HG03097 (cell line): ENCODE results near the gene TMEM245.
"Not testable (repeated sequence)": the region's sequence is repeated elsewhere in the genome, so short reads cannot be mapped to it uniquely, and the experiment has no call there.

Source experiments
- ATAC-seq: cut with Tn5 transposase; IDR thresholded peaks from one replicate; pipeline ENCODE4 v1.9.1; 2021; ENCODE audit not compliant: unreplicated experiment, low FRiP score

The TMEM245 gene

DNA sequence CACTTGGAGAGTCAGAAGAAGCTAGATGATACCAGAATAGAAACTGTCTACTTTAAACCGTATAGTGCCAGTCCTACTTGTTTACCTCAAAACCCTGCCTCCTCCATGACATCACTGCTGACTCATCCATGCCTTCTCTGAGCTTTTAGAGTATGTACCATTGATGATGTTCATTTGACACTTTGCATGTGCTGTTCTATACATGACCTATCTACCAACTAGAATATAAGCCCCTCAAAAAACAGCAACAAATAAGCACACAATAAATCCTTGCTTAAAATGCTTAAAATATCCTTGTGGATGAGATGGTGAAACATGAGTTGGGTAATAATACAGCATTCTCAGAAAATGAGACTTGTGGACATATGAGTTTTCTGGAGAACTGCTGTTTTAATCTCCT, 109.0 kb downstream of the TMEM245 start:
- no peak for ATAC-seq

DNA sequence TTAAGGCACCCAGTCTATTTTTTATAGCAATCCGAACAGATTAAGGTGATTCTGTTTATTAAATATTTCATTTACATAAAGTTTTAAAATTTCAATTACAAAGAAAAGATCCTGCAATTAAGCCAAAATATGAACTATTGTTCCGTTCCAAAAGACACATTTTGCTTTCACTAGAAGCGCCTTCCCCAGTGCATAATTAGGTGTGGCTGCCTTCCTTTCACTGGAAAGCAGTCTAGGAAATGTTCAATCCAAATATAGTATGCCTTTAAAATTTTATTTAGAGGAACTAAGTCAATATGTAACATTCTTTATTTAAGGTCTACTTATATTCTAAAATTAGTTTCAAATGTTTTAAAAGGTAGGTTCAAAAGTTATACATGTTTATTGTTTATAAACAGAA, 114.1 kb downstream of the TMEM245 start:
- ATAC-seq, result no peak

DNA sequence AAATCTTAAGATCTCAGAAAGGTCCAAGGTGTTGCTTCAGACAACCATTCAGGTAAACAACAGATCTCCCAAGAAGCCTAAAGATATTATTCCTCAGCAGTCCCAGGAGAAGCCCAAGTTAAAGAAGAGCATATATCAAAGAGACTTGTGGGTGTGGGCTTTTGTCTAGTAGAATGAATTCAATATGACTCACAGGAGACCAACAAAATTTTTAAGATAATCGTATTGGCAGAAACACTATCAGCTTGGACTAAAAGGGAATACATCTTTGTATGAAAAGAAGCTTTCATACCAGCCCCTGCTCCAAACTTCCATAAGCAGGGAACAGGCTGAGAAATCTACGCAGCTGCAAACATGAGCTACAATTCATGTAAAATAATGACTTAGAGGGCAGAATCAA, 116.6 kb downstream of the TMEM245 start:
- no peak for ATAC-seq

DNA sequence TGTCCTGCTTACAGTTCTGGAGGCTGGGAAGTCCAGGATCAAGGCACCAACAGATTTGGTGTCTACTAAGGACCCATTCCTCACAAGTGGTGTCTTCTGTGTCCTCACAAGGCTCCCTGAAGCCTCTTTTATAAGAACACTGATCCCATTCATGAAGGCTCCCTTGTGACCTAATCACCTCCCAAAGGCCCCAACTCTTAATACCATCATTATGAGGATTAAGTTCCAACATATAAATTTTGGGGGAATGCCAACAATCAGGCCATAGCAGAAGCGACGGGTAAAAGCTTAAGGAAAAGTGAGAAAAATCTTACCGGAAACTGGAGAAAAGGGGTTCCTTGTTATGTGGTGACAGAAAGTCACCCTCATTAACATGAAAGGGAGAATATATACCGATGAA, 117.6 kb downstream of the TMEM245 start:
- ATAC-seq, result no peak

DNA sequence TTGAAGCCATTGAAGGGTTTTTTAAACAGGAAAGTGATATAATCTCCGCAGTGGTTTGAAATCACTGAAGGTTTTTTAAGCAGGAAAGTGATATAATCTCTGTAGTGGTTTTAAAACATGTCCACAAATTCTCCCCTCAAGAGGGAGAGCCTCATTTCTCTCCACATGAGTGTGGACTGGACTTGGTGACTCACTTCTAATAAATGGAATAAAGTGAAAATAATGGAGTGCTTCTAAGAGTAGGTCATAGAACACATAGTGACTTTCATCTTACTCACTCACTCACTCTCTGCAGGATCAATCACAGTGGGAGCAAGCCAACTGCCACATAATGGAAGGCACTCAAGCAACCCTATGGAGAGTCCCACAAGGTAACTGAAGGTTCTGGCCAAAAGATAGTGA, 118.5 kb downstream of the TMEM245 start:
- ATAC-seq, result no peak

DNA sequence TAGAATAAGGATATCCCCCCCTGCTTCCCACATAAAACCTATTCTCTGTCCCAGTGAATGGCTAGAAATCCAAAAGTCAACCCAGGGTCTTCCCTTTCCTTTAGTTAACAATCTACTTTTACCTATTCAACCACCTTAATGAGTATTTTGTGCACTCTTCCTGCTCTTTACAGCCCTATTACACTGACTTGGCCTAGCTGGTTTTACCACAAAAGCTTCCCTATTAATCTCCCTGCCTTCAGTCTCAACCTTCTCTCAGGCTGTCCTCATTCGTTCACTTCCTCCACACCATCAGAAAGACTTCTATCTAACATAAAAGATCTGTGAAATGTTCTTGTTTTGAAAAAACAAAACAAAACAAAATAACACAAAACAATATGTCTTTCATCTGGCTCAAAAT, 122.6 kb downstream of the TMEM245 start:
- ATAC-seq, result no peak

DNA sequence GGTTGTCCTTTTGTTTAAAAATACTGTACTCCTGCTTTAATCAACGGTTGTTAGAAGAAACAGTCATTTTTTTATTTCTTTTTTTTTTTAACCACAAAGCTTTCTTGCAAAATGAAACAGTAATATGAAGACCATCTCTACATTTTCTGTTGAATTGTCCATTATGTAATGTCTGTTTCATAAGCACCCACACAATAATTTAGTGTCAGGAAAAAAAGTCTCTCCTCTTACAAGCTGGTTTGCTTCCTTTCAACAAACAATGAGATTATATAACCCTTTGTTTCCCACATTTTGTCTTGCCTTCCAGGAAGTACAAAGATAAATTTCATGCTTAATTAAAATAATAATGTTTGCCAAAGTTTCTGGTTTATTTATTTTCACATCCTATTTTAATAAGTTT, 123.1 kb downstream of the TMEM245 start:
- no peak for ATAC-seq

DNA sequence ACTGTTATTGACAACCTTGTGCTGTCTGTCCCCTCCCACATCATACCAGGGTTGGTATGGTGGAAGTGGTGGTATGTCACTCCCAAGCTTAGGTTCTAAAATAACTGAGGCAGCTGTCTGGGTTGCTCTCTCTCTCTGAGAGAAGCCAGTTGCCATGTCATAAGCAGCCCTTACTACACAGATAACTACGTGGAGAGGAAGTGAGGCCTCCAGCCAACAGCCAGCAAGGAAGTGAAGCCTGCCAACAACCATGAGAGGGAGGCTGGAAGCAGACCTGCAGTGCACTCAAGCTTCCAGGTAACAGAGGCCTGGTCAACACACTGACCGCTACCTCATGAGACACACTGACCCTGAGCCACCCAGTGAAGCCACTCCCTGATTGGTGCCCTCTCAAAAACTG, 125.1 kb downstream of the TMEM245 start:
- ATAC-seq, result peak; percentile 62

DNA sequence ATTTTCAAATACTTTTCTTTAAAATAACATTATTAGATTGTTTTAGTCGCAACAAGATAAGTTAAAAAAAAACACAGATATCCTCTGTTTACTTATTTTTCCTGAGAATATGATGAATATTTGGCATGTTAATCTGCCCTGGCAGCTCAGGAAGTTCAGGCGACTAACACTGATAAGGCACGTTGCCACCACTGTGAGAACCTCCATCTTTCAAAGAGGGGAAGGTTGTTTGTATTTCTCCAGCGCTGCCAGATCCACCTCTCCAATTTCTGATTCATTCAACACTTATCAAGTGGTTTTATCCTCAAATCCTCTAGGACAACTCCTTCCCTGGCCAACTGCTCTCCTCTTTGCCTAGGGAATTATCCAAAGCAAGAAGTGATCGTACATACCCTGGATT, 128.3 kb downstream of the TMEM245 start:
- no peak for ATAC-seq

DNA sequence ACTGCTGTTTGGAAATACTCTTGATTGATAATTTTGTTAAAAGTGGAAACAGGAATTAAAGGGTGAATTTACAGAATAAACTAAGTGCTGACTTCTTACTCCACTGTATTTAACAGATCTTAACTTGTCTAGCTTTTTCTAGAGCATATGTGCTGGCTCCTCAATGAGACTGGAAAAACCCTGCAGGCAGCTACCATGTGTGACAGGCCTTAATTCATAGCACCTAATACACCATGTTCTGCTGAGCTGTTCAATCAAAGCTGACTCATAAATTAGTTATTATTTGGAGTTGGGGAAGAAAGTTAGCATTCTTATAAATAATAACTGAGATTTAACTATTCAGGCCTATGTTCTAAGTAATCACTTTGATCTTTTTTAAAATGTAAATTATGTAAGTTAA, 135.9 kb downstream of the TMEM245 start:
- ATAC-seq, result no peak

DNA sequence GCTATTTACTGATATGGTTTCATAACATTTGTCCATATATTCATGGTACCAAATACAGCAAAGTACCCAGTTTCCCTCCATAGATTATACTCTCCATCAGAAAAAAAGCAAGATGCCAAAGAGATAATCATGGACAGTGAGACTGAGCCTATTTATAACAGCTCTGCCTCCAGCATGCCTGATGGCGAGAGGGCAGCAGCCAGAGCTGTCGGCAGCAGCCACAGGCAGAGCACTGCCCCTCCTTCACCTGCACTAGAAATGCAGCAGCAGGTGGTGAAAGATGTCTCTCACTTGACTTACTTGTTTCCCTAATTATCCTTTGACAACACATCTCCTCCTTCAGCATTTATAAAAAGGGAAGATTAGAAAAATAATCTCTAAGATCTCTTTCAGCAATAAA, 138.9 kb downstream of the TMEM245 start:
- ATAC-seq, result no peak

DNA sequence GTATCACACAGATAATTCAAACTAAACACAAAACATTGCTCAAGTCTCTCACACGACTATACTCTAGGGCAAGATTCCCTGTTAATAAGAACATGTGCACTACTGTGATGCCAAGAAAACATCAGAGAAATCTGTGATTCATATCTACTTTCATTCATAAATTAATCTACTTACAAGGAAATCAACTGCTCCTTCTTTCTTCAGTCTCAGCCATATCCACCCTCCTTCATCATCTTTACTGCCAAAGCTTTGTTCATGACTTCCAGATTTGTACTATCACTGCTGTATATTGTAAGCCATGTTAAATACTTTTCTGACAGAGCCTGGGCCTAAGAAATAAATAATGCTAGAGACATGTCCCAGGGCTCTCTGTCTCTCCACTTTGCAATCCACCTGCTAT, 141.5 kb downstream of the TMEM245 start:
- ATAC-seq, result no peak

DNA sequence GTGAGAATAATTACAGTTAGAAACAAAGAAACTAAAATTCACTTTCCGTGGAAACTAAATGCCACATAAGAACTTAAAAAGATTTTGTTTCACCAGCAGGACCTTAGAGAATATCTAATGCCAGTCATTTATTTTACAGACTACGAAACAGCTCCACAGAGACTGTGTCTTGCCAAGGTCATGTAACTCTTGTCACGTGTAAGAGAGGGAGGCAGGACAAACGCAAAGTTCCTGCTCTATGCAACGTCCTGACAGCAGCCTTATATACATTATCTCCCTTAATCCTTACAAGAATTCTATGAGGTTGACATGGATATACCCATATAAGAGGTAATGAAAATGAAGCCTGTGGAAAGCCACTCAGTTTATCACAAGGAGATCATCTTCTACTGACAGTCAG, 145.9 kb downstream of the TMEM245 start:
- ATAC-seq, result no peak

DNA sequence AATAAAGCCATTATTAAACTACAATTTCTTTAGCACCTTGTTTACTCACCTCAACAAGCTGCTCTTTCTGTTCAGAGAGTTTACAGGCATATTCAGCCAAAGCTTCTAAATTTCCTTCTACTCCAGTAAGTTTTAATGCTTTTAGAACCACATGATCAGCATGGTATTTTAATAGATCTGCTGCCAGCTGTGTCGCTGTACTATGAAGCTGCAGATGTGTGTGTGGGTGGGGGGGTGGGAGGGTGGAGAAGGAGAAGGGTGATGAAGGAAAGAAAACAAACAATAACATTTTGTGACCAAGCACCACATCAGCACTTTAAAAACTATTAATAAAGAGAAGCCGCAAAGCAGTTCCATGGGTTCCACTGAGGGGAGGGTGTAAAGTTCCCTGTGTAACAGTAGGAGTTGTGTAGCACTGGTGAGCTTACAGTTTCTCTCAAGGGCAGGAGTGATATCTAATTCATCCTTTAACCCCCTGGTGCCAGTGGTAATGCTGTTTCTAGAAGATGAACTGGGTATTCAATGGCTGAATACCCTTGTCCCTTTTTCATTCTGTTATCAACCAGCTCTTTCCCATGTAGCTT, 147.0 kb downstream of the TMEM245 start:
- ATAC-seq, result no peak

DNA sequence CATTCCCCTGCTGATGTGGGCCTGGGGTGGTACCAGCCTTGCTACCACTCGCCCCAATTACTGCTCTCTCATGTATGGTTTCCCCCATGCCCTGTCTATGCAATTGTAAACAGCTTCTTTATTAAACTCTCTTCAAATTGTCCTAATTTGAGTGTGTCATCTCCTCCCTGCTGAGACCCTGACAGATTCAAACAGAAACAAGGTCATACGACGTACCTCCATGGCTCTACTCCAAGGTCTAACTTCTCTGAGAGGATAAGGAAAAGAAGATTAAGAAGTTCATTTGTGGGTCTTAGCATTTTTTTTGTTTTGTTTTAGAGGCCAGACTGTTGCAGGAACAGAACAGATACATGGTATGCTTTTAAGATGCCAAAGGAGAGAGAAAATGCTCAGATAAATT, 147.6 kb downstream of the TMEM245 start:
- no peak for ATAC-seq

DNA sequence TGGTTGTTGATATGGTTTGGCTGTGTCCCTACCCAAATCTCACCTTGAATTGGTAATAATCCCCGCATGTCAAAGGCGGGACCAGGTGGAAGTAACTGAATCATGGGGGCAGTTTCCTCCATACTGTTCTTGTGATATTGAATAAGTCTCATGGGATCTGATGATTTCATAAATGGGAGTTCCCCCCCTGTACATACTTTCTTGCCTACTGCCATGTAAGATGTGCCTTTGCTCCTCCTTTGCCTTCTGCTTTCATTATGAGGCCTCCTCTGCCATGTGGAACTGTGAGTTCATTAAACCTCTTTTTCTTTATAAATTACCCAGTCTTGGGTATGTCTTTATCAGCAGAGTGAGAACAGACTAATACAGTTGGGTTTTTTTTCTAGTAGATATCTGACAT, 148.4 kb downstream of the TMEM245 start:
- not testable (repeated sequence) for ATAC-seq

DNA sequence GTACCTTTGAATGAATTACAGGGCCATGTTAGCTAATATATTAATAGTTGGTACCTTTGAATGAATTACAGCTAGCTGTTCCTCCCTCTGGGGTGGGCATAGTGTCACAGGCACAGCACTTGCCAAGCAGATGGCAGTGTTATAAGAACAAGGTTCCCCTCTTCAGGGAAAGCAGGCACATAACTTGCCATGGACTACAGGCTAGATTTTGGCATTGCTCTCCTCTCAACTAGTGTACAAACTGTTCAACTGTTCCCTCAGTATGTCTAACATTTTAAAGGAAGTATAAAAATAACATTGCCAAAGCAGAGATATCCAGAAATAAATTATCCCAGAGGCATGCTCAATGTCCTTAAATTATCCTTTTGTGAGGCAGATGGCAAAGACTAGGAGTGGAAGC, 151.8 kb downstream of the TMEM245 start:
- no peak for ATAC-seq
